ENCODE measurements around the gene ADAMTS19. TPM values are rescaled to one million over a fixed set of nuclear protein-coding genes. Genes with fewer than 3 reads are reported as not detected.

Gene ADAMTS19
- total RNA-seq, 1 experiment from 2014 or later, result 20.3 TPM

DNA sequence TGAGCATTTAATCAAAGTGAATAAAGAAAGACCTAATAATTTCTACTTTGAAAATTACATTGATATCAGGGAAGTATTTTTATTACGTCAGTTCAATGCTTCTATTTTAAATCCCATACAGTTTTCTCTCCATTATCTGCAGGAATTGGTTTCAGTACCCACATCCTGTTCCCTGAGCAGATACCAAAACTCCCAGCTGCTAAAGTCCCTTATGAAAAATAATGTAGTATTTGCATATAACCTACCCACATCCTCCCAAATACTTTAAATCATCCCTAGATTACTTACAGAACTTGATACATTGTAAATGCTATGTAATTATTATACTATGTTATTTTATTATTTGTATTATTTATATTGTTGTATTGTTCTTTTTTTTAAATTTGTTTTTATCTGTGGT lies 162.4 kb downstream of the ADAMTS19 start:
- no peak overlapping the region for H4K8ac ChIP-seq (replicated peaks; ENCODE audit: insufficient read length, low read depth, low read length)
- no peaks in the 10 kb centered on the region for H3K23me2 ChIP-seq (ENCODE audit: insufficient read length, low read depth, low read length, poor library complexity, severe bottlenecking)
- no peak overlapping the region for H3K18ac ChIP-seq (ENCODE audit: insufficient read length, low read depth, low read length)
- H3K27me3 ChIP-seq (ENCODE audit: insufficient read depth, low read length), result no peaks in the 10 kb centered on the region
- H3K4ac ChIP-seq (ENCODE audit: low read depth, low read length), result no peak overlapping the region
- H2BK12ac ChIP-seq (ENCODE audit: insufficient read length, low read depth, low read length), result no peak overlapping the region
- no peak overlapping the region for H2AK5ac ChIP-seq (ENCODE audit: insufficient read length, low read length)
- H2BK5ac ChIP-seq (ENCODE audit: insufficient read length, low read length), result no peak overlapping the region
- H4K5ac ChIP-seq (ENCODE audit: insufficient read length, low read depth, low read length), result no peak overlapping the region
- no peak overlapping the region for H3K27ac Mint-ChIP-seq
- H3K9ac ChIP-seq (ENCODE audit: extremely low read depth, insufficient read length, low read length), result no peak overlapping the region
- H2AFZ ChIP-seq (ENCODE audit: low read length), result no peak overlapping the region
- H3K79me1 ChIP-seq (ENCODE audit: insufficient read depth, low read depth, low read length, poor library complexity, severe bottlenecking), result no peaks in the 10 kb centered on the region
- H3K56ac ChIP-seq (ENCODE audit: insufficient read length, low read depth, low read length), result no peak overlapping the region
- no peak overlapping the region for H3K14ac ChIP-seq (ENCODE audit: insufficient read depth, low read length)
- WGBS (ENCODE audit: extremely low coverage, insufficient read length, low lambda C conversion rate), result no CpG with 5 or more reads among the region's 1 CpG
- H3K36me3 Mint-ChIP-seq (ENCODE audit: insufficient read depth in 1 of 3, low read depth in 3 of 3), result peaks cover 20 to 31% (median 23%) of the 10 kb centered on the region in 3 experiments
- H3K4me3 Mint-ChIP-seq, result no peak overlapping the region
- no peak overlapping the region for H4K91ac ChIP-seq (ENCODE audit: insufficient read length, low read depth, low read length)
- no peak overlapping the region for H3T11ph ChIP-seq (ENCODE audit: low read length)
- H3K4me2 ChIP-seq (ENCODE audit: insufficient read depth, insufficient read length, low read length), result no peak overlapping the region
- H2BK20ac ChIP-seq (ENCODE audit: low read depth, low read length, poor library complexity, severe bottlenecking), result no peak overlapping the region
- H3K4me1 ChIP-seq (ENCODE audit: insufficient read depth, low read length), result no peaks in the 10 kb centered on the region
- H3K9me3 Mint-ChIP-seq, result no peaks in the 10 kb centered on the region; a peak in 1 of 5 replicates
- no peak overlapping the region for H2BK15ac ChIP-seq (ENCODE audit: low read depth, low read length)
- no peaks in the 10 kb centered on the region for H4K20me1 ChIP-seq (ENCODE audit: control insufficient read depth, insufficient read depth, insufficient read length)
- no peaks in the 10 kb centered on the region for H3K79me2 ChIP-seq (ENCODE audit: insufficient read depth, low read length)
- H3K4me1 Mint-ChIP-seq, result no peaks in the 10 kb centered on the region
- no peak overlapping the region for H3K27ac ChIP-seq (ENCODE audit: insufficient read length, low read depth, low read length)
- H3K23ac ChIP-seq (ENCODE audit: insufficient read length, low read depth, low read length), result no peak overlapping the region
- H2BK120ac ChIP-seq (ENCODE audit: low read depth, low read length, poor library complexity, severe bottlenecking), result no peak overlapping the region
- TF ChIP-seq CTCF (conservative IDR thresholded peaks at IDR 0.05), result no peak
- no peaks in the 10 kb centered on the region for H3K9me3 ChIP-seq (ENCODE audit: control insufficient read depth, low read depth, low read length)
- H3K27me3 Mint-ChIP-seq (ENCODE audit: low read depth), result no peaks in the 10 kb centered on the region
- no peak for DNase-seq
